Activated CD4-positive, CD25-positive, alpha-beta regulatory T cell (primary cell): Measurements from ENCODE around the gene REM1.

Source experiments
- DNase-seq, 4 experiments: peaks; one replicate each; lab custom pipeline; 2025; lab: John Stamatoyannopoulos, UW

The REM1 gene

DNA sequence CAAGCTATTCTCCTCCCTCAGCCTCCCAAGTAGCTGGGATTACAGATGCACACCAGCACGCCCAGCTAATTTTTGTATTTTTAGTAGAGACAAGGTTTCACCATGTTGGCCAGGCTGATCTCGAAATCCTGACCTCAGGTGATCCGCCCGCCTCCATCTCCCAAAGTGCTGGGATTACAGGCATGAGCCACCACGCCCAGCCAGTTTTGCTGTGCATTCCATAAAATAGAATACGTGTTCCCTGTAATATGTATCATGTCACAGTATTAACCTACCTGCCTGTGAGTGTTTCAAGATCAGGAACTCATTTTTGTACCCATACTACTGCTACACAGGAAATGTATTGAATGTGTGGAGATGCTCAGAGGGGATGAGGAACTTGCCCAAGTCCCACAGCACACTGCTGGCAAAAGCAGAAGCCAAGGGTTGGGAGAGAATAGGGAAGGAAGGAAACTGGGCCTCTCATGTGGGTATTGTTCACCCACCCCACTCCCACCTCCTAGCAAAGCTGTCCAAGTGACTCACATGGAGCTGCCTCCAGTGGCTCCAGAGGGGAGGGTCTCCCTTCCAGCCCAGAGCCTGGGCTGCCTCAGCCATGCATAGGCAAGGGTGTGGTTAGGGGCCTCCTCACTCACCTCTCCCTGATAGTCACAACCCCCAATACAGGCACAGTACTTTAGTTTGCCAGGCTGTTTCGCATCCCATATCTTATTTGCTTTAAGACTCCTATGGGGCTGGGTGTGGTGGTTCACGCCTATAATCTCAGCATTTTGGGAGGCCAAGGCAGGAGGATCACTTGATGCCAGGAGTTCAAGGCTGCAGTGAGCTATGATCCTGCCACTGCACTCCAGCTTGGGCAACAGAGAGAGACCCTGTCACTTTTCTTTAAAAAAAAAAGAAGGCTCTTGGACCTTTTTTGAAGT lies 48.5 kb downstream of the REM1 start:
- DNase-seq: no peak

GRCh38 chr20:31527266-31527665 lies 52.2 kb downstream of the REM1 start:
- no peak for DNase-seq
